VCaP (cell line): ENCODE measurements around the gene APC2.

Source experiments
- H3K27ac ChIP-seq: fragments of 450-650 bp; 2 replicates; pipeline ENCODE4 v1.5.1; 2017
- CTCF ChIP-seq: fragments of 450-650 bp; conservative IDR thresholded peaks from 2 replicates; pipeline ENCODE4 v1.5.1; 2017; ENCODE audit warnings: mild to moderate bottlenecking, moderate library complexity

Gene APC2

GRCh38 chr19:1441022-1441426 is 8.9 kb upstream of the APC2 start:
- no peak for TF ChIP-seq CTCF
- H3K27ac ChIP-seq: peak overlapping the region; percentile 89

DNA sequence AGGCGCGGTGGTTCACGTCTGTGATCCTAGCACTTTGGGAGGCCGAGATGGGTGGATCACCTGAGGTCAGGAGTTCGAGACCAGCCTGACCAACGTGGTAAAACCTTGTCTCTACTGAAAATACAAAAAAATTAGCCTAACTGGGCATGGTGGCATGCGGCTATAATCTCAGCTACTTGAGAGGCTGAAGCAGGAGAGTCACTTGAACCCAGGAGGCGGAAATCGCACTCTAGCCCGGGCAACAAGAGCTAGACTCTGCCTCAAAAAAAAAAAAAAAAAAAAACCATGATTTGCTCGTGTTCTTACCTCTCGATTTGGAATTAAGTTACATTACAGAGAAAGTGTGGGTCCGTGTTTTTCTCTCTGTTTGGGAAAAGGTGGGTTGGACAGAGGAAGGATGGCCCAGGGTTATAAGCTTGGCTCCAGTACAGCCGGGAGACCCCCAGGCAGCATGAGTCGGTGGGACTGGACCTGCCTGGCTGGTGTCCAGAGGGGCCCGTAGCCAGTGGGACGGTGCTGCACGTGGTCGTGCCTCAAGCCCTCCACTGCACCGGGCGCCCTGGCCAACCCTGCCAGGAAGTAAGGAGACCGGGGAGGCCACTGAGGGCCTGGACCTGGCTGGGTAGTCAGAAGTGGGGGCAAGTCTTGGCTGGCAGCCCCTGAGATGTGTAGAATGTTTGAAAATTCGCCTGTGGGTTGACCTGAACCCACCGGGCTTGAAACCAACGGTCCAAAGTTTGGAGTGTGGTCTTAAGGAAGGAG is 8.1 kb upstream of the APC2 start:
- H3K27ac ChIP-seq: peak overlapping the region; percentile 89
- TF ChIP-seq CTCF: no peak

- peak overlapping the region; percentile 89 for H3K27ac ChIP-seq
- TF ChIP-seq CTCF: peak; percentile 98
Measured at GRCh38 chr19:1445185-1445931, 4.6 kb upstream of the APC2 start.

DNA sequence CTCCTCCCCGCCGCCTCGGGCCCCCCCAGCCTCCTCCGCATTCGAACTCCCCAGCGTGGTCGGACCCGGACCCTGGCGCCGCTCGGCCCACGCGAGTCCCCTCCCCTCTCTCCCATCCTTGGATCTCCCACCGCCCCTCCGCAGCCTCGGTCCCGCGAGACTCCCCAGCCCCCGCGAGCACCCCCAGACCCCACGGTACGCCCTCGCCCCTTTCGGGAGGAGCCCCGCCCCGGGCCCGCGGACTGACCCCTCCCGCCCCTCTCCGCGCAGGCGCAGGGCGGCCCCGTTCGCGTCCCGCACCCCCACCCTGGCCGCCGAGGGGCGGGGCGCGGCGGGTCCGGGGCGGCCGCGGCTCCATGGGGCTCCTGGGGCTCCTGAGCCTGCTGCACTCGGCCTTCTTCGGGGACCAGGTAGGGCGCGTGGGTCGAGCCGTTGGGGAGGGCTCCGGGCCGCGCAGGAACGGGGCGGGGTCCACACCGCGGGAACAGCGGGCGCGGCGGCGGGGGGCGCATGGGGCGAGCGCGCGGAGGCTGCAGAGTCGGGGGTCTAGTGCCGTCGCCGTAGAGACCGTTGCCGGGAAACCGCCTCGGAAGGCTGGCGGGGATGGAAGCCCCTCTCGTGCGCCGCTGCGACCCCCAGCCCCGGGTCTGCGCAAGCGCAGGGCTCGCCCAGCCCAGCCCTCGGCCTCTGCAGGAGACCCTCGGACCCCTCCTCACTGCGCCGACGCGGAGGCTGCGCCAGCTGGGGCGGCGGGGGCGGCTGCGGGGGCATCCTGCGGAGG is 3.8 kb upstream of the APC2 start:
- TF ChIP-seq CTCF: no peak
- H3K27ac ChIP-seq: peak overlapping the region; percentile 89; the same call in 1 of the 2 replicates

- no peak for TF ChIP-seq CTCF
- peak overlapping the region; percentile 89; the same call in 1 of the 2 replicates for H3K27ac ChIP-seq
Measured at GRCh38 chr19:1446713-1447481, 3.0 kb upstream of the APC2 start.

DNA sequence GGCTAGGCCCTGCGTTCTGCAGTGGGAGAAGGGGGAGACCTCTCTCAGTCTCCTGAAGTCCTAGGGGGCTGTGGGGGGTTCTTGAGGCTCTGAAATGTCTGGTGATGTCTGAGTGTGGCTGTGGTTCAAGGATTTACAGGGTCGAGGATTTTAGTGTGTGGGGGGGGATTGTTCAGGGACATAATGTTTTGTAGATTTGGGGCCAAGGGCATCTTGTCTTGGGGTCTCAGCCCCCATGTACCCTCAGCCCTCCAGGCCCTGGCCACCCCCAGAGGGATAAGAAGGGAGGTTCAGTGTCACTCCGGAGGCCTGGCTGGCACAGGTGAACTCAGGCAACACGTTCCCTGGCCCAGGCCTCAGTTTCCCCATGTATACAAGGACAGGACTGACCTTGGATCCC is 2.4 kb upstream of the APC2 start:
- no peak overlapping the region for H3K27ac ChIP-seq
- TF ChIP-seq CTCF: no peak
